Caki2 (cell line): ENCODE measurements around the gene UBAC1. TPM values are rescaled to one million over a fixed set of nuclear protein-coding genes. Genes with fewer than 3 reads are reported as not detected.
"Not testable (repeated sequence)": the region's sequence is repeated elsewhere in the genome, so short reads cannot be mapped to it uniquely, and the experiment has no call there.

ENCODE experiments used
- DNase-seq: peaks from one replicate; pipeline ENCODE4 v3.0.0-alpha.2; 2015; ENCODE audit warnings: low read depth
- in situ Hi-C: cut with HindIII; loops from 2 replicates; pipeline ENCODE4 v1.10.0; 2016; ENCODE audit warnings: low sequenced_read_pairs, low pct_unique_long_range_greater_than_20kb, mixed read lengths
- total RNA-seq: library from RNA; depleted of rRNA; stranded (reverse); fragments of >200 nt; shearing (Covaris generic); gene quantifications from 2 replicates; pipeline ENCODE4 v1.2.3, GENCODE V29; 2014; ENCODE audit warnings: low replicate concordance

The UBAC1 gene
- total RNA-seq, 1 experiment from 2014 or later = 72.0 TPM

GRCh38 chr9:135950135-135950682 is 11.0 kb downstream of the UBAC1 start:
- in situ Hi-C loops = no loop called here
- no peak for DNase-seq

DNA sequence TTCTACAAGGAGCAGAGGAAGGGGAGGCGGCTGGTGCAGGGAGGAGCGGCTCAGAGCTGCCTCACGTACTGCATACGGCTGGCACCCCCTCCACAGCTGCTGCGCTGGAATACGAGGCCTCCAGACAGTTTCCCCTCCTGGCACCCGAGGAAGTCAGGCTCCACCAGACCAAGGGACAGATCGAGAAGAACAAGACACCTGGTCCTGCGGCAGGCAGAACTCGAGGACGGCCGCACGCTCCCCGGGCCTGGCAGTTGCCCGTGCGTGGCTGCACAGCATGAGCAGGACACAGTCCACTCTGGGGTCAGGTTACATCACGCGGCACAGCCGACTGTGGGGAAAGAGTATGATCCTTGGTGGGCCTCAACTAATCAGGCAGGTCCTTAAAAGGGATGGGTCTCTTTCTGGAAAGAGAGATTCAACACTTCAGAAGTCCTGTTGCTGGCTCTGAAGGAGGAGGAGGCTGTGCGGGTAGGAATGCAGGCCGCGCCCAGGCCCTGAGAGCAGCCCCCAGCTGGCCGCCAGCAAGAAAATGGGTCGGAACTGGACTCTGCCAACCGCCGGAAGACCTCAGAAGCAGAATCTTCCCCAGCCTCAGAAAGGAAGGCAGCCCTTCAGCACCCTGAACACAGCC is 11.6 kb downstream of the UBAC1 start:
- no peak for DNase-seq
- in situ Hi-C loops = no loop called here

DNA sequence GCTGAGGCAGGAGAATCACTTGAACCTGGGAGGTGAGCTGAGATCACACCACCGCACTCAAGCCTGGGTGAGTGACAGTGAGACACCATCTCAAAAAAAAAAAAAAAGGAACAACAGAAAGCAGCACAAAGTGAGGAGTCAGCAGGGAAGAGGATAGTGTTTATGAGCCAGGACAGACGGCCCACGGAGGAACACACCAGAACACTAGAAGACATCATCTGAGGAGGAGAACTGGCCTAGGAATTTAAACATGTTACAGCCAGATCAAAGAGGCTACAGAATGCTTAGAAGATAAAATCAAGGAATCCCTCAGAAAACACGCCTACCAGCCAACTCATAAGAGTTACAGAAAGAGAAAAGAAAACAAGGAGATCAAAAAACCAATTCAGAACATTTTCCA is 12.2 kb downstream of the UBAC1 start:
- DNase-seq = no peak
- in situ Hi-C loops = no loop called here

DNA sequence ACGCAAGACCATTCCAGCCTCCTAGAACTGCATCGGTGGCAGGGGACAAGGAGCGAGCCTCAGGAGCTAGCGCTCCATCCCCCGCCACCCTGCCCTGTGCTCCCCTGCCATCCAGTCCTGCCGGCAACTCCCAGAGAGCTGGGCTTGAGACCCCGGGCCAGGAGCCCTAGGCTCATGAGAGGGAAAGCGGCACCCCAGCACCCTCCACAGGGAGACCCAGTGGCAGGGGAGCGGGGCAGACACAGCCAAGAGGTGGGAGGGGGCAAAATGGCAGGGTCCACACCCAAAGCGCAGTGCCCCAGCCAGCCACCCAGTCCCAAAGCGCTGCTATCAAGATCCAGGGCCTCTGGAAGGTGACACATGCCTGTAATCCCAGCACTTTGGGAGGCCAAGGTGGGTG is 12.7 kb downstream of the UBAC1 start:
- no peak for DNase-seq
- in situ Hi-C loops = no loop called here

DNA sequence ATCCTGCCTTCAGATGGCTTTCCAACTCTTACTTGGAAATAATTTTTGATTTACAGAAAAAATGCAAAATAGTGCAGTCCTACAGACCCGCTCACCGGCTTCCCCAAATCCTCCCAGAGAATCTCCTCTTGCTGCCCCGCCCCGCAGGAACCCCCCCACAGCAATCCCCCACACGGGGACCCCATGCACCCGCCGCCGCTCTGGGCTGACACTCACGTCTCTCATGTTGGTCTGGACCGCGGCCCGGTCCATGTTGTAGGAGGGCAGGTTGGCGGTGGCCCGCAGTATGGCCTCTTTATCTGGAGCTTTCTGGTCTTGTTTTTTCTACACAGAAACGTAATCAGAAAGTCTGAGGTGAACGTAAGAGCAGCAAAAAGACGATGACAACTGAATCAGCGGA is 13.6 kb downstream of the UBAC1 start:
- no peak for DNase-seq
- in situ Hi-C loops = no loop called here

DNA sequence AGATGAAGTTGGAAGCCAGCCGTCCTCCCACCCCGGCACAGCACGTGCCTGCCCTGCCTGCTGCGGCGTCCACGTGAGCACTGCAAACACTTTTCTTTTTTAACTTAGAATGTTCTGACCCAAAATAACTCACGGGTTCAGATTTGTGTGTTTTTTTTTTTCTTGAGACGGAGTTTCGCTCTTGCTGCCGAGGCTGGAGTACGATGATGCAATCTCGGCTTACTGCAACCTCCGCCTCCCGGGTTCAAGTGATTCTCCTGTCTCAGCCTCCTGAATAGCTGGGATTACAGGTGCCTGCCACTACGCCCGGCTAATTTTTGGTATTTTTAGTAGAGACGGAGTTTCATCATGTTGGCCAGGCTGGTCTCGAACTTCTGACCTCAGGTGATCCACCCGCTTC is 14.1 kb downstream of the UBAC1 start:
- DNase-seq, in situ Hi-C loops: not testable (repeated sequence)

- no peak for DNase-seq
- in situ Hi-C loops = no loop called here
Measured at GRCh38 chr9:135946392-135946994, 14.7 kb downstream of the UBAC1 start.

DNA sequence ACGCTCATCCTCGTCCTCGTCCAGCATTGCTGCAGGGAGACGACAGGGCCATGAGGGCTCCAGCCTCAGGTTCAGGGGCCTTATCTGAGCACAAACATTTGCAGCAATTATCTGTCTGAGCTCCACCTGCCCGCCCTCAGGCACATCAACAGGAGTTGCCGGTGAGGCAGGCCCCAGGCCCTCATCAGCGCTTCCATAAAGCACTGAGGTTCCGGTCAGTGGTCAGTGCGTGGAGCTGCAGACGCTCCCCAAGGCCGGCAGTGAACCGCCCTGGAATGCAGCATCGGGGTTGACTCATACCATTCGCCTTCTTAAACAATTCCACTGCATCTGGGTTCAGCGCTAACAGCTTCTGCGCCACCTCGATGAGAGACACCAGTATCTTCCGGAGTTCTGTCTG is 15.2 kb downstream of the UBAC1 start:
- DNase-seq = no peak

GRCh38 chr9:135944444-135945252 is 16.5 kb downstream of the UBAC1 start:
- in situ Hi-C loops = no loop called here
- DNase-seq = no peak

More for the DNA sequence above, 15.2 kb downstream of the UBAC1 start:
- in situ Hi-C loops = no loop called here

GRCh38 chr9:135943604-135944003 is 17.6 kb downstream of the UBAC1 start:
- in situ Hi-C loops, DNase-seq: not testable (repeated sequence)

- DNase-seq = no peak
- in situ Hi-C loops = no loop called here
Measured at GRCh38 chr9:135941288-135941995, 19.7 kb downstream of the UBAC1 start.

- in situ Hi-C loops = no loop called here
- DNase-seq = no peak
Measured at GRCh38 chr9:135939351-135940265, 21.6 kb downstream of the UBAC1 start.

DNA sequence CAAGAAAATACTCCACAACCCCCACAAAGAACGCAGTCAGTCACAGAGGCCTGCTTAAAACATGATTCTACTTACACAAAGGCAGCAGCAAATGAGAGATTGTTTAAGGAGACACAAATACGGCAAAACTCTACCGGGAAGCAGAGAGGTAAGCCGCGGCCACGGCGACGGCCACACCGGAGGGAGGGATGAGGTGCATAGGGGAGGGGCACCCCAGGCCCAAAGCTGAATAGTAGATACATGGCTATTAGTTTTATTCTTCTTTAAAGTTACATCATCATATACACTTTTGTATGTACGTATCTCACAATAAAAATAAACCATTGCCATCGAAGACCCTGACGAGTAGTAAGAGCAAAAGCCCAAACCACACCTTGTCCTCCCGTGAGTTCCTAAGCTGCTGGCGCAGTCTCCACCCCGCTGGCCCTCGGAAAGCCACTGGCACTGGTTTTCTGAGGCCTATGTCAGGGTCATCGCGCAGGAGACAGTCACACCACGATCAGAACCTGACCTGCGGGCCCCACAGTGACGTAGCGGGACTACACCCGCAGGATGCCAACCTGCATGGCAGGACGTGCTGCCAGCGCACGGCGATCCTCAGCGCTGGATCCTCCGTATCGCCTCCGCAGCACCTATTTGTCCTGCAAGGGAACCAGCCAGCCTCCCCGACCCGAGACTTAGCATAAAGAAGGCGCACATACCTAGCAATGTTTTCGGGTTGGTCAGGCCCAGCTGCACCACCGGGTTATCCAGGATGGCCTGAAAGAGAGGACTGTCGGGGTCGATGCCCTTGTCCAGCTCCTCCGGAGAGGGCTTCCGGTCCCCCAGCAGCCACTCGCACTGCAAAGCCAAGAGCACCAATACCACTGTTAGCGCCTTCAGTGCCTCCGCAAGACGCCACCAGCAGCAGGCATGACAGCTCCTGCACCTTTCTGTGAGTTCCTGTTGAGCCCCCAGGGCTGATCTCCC is 23.4 kb downstream of the UBAC1 start:
- in situ Hi-C loops = no loop called here
- DNase-seq = no peak

DNA sequence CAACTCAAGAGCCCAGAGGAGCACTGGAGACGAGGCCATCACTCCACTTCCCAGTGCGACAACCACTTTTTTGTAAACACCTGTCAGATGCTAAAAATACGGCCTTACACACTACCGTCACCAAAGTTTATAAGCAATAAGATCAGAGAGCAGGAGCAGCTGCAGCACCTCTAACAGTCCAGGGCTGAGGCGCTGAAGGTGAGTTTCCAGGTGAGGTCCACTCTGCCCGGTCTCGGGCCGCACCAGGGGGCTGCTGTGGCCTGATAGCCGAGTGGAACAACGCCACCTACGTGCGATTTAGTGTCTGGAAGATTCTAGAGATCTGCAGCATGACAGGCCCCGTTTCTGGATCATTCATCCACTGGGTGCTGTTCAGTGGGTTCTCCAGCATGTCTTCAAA is 28.1 kb downstream of the UBAC1 start:
- in situ Hi-C loops = no loop called here
- DNase-seq = no peak

DNA sequence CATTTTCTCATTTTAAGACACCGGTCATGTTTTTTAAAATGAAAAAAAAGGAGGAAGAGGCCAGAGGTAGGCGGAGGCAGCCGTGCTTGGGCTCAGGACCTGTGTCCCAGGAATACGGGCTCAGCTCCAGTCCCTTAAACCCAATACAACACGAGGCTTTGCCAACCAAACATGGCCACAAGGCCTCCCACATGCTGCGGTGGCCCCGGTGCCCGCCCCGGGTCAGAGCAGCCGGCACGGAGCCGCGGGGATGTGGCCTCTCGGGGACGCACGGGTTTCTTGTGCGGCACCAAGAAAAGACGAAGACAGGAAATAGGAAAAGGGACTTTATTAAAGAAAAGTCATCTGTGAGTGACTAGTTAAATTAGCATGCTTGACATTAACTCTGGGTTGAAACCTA is 28.5 kb downstream of the UBAC1 start:
- no peak for DNase-seq
- in situ Hi-C loops = no loop called here

DNA sequence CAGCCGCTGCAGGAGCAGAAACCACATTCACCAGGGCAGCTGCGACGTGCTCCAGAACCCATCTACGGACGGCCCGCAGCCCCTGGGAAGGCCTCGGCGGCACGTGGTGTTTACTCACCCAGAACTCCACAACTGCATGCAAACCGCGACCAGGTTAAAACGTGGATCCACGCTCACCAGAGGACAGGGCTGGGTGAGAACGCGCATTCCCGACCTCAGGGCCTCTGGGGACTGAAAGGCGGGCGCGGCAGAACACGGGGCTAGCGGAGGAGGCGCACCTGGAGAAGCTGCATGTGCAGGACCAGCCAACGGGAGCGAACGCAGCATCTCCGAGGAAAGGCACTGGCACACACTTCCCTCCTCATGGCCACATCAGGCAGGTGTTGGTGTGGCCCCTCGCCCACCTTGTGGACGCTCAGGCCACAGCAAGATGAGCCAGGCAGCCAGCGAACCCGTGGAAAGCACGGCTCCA is 29.8 kb downstream of the UBAC1 start:
- in situ Hi-C loops = no loop called here
- DNase-seq = no peak
